HG03575 (cell line): ENCODE results near the gene RPN2.

ENCODE experiments used
- ATAC-seq: cut with Tn5 transposase; IDR thresholded peaks from one replicate; pipeline ENCODE4 v1.9.1; 2021; ENCODE audit not compliant: unreplicated experiment, insufficient number of reproducible peaks, low FRiP score; ENCODE audit errors: extremely low read depth

The RPN2 gene

GRCh38 chr20:37205794-37206193, 26.7 kb downstream of the RPN2 start:
- ATAC-seq, result no peak

DNA sequence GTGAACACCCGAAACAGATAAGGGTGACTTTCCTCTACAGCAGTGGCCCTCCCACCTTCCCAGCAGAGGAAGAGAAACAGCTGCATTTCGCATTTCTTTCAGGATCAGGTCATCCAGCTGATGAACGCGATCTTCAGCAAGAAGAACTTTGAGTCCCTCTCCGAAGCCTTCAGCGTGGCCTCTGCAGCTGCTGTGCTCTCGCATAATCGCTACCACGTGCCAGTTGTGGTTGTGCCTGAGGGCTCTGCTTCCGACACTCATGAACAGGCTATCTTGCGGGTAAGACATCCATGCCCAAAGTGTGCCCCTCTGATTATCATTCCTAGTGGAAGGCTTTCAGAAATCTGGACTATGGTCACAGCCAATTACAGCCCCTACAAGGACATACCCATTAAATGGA, 28.0 kb downstream of the RPN2 start:
- no peak for ATAC-seq

DNA sequence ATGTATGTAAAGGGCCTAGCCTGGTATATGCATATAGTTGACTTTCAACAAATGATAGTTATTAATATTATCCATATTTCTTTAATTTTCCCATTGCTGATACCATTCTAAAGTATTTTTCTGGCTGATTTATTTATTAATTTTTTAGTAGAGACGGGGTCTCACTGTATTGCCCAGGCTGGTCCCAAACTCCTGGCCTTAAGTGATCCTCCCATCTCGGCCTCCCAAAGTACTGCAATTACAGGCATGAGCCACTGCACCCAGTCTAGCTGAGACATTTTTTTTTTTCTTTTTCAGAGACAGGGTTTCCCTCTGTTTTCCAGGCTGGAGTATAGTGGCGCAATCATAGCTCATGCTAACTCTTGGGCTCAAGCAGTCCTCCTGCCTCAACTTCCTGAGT, 30.1 kb downstream of the RPN2 start:
- no peak for ATAC-seq

DNA sequence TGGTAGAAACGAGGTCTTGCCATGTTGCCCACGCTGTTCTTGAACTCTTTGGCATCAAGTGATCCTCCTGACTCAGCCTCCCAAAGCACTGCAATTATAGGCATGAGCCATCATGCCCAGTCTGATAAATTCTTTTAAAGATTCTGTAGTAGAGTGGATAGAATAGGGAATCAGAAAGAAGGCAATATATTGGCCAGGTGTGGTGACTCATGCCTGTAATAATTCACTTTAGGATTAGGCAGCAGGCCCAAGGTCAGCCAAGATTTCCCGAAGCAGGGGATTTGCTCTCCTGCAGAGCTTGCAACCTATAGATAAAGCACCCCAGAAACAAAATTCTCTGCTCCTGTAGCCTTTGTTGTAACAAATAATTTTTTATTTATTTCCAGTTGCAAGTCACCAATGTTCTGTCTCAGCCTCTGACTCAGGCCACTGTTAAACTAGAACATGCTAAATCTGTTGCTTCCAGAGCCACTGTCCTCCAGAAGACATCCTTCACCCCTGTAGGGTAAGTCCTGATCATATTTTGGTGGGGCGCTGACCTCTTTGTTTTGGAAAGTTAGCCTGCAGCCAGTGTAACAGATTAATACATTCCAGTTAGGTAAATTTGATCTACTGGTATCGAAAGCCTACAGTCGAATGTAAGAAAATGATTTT, 30.7 kb downstream of the RPN2 start:
- ATAC-seq, result no peak

DNA sequence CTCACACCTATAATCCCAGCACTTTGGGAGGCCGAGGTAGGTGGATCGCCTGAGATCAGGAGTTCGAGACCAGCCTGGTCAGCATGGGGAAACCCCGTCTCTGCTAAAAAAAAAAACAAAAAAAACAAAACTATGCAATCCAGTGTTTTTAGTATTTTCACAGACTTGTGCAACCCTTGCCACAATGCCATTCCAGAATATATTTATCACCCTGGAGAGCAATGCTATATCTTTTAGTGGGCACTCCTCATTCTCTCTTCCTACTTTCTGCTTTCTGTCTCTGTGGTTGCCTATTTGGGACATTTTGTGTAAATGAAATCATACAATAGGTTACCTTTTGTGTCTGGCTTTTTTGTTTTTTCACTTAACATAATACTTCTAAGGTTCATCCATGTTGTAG, 39.3 kb downstream of the RPN2 start:
- no peak for ATAC-seq

DNA sequence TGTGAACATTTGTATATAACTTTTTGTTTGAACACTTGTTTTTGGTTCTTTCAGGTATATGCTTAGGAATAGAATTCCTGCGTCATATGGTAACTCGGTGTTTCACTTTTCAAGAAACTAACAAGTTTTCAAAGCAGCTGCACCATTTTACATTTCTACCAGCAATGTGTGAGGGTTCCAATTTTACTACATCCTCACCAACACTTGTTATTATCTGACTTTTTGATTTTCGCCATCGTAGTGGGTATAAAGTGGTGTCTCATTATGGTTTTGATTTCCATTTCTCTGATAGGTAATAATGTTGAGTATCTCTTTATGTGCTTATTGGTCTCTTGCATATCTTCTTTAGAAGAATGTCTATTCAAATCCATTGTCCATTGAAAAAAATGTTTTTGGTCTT, 39.8 kb downstream of the RPN2 start:
- no peak for ATAC-seq

DNA sequence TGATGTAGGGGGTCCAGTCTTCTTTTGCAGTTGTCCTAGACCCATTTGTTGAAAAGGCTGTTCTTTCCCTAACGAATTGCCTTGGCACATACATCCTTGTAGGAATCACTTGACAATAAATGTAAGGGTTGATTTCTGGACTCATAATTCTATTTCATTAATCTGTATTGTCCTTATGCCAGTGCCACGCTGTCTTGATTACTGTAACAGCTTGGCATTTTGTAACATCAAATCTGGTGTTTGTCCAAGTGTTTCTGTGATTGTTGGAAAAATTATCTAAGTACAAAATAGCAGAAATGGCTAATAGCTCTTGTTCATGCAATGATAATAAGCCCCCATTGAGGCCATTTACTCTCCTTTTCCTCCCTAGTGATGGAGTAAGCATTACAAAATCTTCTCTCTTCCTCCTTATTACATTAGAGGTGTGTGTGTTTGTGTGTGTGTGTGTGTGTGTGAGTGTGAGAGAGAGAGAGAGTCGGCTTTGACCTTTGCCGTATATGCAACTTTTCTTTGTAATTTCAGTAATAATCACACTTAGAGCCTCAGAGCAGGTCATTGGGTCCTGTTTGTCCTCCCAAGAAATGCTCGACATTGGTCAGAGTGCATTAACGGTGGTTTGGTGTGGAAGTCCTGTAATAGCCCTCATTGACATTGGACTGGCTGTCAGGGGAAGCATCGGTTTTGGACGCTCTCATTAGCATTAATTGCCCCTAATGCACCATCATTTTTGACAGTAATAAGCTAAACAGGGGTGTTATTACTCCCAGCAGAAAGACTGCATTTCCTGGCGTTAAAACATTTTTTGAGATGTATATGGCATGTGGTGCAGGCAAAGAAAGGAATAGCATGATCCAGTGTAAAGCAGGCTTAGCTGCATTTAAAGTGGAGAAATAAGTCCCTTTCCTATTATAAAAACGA, 40.9 kb downstream of the RPN2 start:
- no peak for ATAC-seq

DNA sequence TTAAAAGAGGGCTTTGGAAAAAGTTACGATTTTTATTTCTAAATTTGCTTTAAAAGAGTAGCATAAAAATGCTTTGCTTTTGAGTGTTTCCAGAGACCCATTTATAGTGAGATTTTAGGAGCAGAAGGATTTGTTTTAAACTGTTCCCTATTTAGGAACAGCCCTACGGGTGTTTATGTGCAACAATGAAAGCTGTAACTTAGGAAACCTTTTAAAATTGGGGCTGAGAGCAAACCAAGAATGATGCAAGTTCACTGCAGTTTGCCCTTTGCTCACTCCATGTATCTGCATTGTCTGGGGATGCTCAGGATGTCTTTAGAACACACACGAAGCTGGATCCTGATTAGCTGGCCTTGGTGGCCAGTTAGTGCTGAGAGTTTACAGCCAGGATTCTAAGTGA, 41.6 kb downstream of the RPN2 start:
- ATAC-seq, result no peak

DNA sequence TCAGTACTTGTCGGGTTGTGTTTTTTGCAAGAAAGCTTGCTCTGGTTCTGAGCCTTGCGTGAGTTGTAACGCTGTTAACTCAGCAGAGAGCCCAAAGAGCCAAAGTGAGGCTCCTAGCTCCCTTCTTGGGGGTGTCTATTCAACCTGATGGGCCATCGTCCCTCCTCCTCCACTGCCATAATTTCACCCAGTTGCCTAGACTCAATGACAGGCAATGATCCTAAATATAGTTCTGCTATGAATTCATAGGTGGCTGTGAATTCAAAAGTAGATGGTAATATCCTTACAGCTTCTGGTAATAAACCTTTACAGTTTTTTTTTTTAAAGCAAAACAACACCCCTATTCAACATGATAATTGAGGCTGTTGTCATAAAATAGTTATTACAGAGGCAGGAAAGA, 43.0 kb downstream of the RPN2 start:
- no peak for ATAC-seq

DNA sequence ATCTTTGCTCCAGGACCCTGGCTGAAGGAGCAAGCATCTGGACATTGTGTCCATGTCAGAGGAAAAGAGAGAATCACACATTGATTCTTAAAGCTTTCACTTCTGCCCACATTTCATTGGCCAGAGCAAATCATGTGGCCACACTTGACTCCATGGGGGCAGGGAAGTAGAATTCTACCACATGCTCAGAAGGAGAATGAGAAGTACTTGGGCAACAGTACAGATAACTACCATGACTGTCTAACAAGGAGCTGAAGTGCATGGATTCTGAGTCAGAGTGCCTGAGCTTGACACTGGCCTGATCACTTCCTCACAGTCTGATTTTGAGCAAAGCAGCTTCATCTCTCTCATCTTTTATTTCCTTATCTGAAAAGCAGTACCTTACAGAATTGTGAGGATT, 43.9 kb downstream of the RPN2 start:
- ATAC-seq, result no peak

GRCh38 chr20:37225146-37225545, 46.0 kb downstream of the RPN2 start:
- no peak for ATAC-seq

DNA sequence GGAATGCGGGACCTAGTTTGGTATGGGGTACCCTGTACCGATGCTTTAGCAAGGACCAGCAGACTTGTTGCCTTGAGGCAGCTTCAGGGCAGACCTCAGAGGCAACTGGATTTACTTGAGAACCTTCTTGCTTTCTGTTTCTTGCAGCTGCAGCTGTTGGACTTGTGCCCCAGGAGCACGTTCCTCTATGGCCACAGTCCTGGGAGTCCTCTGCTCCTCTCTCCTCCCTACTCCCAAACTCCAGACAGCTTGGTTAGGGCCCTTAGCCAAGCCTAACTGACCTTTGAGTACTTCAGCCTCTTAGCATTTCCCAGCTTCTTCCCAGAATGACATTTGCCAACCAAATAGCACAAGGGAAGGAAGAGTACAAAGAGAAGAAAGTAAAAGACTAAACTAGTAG, 47.8 kb downstream of the RPN2 start:
- ATAC-seq, result no peak

GRCh38 chr20:37228082-37228481, 49.0 kb downstream of the RPN2 start:
- no peak for ATAC-seq

GRCh38 chr20:37228656-37229055, 49.5 kb downstream of the RPN2 start:
- no peak for ATAC-seq

DNA sequence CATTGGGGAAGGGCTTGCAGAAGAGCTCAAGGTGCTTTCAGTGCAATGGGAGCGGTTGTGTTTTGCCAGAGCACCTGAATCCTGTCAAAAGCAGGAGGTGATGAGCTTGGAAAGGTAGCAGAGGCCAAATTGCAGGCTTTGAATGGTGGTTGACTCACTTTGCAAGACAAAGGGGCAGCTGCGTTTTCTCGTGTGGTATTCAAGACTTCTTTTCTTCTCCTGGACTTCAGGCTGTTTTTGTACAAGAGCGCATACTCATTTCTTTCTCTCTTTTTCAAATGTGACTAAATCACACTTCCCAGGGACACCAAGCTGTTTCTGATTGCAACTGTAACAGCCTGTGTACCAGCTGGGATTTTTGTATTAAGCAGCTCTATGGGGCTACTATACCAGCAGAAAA, 50.2 kb downstream of the RPN2 start:
- ATAC-seq, result no peak

GRCh38 chr20:37230200-37230599, 51.1 kb downstream of the RPN2 start:
- no peak for ATAC-seq

- ATAC-seq, result no peak
Measured at GRCh38 chr20:37231947-37232630, 53.0 kb downstream of the RPN2 start.

- ATAC-seq, result no peak
Measured at GRCh38 chr20:37233548-37234253, 54.6 kb downstream of the RPN2 start.

DNA sequence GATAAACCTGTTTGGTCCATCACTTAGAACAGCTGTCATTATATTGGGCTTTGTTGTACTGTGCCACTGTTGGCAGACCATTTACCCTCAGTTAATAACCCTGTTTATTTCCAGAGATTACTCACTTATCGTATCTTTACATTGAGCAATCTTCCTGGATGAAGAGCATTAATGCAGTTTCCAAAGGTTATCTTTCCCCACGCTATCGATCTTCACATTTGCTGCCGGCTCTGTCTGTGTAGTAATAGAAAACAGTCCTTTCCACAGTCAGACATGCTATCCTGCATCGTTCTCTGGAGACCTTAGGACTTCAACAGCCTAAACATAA, 55.1 kb downstream of the RPN2 start:
- ATAC-seq, result no peak

GRCh38 chr20:37235065-37235464, 55.9 kb downstream of the RPN2 start:
- ATAC-seq, result no peak
